HepG2 (cell line): Measurements from ENCODE around the gene HEXD. TPM values are rescaled to one million over a fixed set of nuclear protein-coding genes. Genes with fewer than 3 reads are reported as not detected.
A peak's percentile ranks its signal among the peaks of the same experiment; 100 is the strongest.

Experiments used
- AGO1 ChIP-seq: fragments of 200-400 bp; formaldehyde crosslinking; IDR thresholded peaks from 2 replicates; pipeline ENCODE4 v1.6.1; 2017; ENCODE audit warnings: mild to moderate bottlenecking, low read depth, low read length, moderate library complexity; ENCODE audit not compliant: poor library complexity, severe bottlenecking
- AKAP8 ChIP-seq: sonication (generic); formaldehyde crosslinking; IDR thresholded peaks from 2 replicates; pipeline ENCODE4 v1.5.1; 2020; ENCODE audit warnings: mild to moderate bottlenecking, missing genetic modification reagents
- CTCF ChIP-seq: sonication (generic); formaldehyde crosslinking; IDR thresholded peaks from 2 replicates; pipeline ENCODE4 v1.5.0; 2020; ENCODE audit warnings: mild to moderate bottlenecking, missing genetic modification reagents, moderate library complexity
- GABPB1 ChIP-seq: IDR thresholded peaks from 2 replicates; pipeline ENCODE4 v1.6.1; 2016; ENCODE audit warnings: mild to moderate bottlenecking, missing genetic modification reagents, moderate library complexity, missing compliant biosample characterization
- HNRNPH1 ChIP-seq: fragments of 200-400 bp; formaldehyde crosslinking; optimal IDR thresholded peaks from 2 replicates; pipeline ENCODE3; 2017; ENCODE audit warnings: mild to moderate bottlenecking, low read depth, low read length
- NONO ChIP-seq, 2 experiments: fragments of 450-650 bp in 1 of 2; sonication (generic) in 1 of 2; formaldehyde crosslinking in 1 of 2; IDR thresholded peaks in 1 of 2; conservative IDR thresholded peaks in 1 of 2; 2 replicates each; pipeline versions ENCODE4 v1.6.1 to v1.8.0; 2017 to 2022; ENCODE audit warnings: mild to moderate bottlenecking in 1 of 2, missing genetic modification reagents in 1 of 2, moderate library complexity in 1 of 2
- NPAS2 ChIP-seq: sonication (generic); formaldehyde crosslinking; IDR thresholded peaks from 2 replicates; pipeline ENCODE4 v1.8.0; 2022; ENCODE audit warnings: mild to moderate bottlenecking, missing genetic modification reagents, borderline replicate concordance
- TCF7L2 ChIP-seq: IDR thresholded peaks from 2 replicates; pipeline ENCODE4 v1.6.1; 2011; ENCODE audit warnings: mild to moderate bottlenecking, low read depth, low read length, moderate library complexity
- ZBTB20 ChIP-seq: sonication (generic); formaldehyde crosslinking; IDR thresholded peaks from 2 replicates; pipeline ENCODE4 v1.8.1; 2023; ENCODE audit warnings: missing genetic modification reagents, low read depth, mild to moderate bottlenecking, borderline replicate concordance
- ZBTB21 ChIP-seq: sonication (generic); formaldehyde crosslinking; IDR thresholded peaks from 2 replicates; pipeline ENCODE4 v1.4.0; 2020; ENCODE audit warnings: missing genetic modification reagents
- ZNF180 ChIP-seq: sonication (generic); formaldehyde crosslinking; IDR thresholded peaks from 2 replicates; pipeline ENCODE4 v1.4.0; 2020; ENCODE audit warnings: low read depth, missing genetic modification reagents, borderline replicate concordance
- ZNF549 ChIP-seq: sonication (generic); formaldehyde crosslinking; IDR thresholded peaks from 2 replicates; pipeline ENCODE4 v1.5.0; 2020; ENCODE audit warnings: missing genetic modification reagents
- ZNF567 ChIP-seq: sonication (generic); formaldehyde crosslinking; IDR thresholded peaks from 2 replicates; pipeline ENCODE4 v1.8.1; 2023; ENCODE audit warnings: mild to moderate bottlenecking, missing genetic modification reagents, borderline replicate concordance
- polyA plus RNA-seq, 8 experiments: library from polyadenylated mRNA; depleted of rRNA in 3 of 8; stranded (reverse) in 7 of 8; unstranded in 1 of 8; fragments of >200 nt; fragmentation: Illumina TruSeq in 4 of 8; extraction: Trizol in 4 of 8; gene quantifications; 2 replicates each; pipeline versions ENCODE4 v1.2.1 to v1.2.3, GENCODE V29; 2011 to 2016; ENCODE audit warnings: low read depth in 4 of 8, missing spikeins in 1 of 8, mixed read lengths in 1 of 8; ENCODE audit not compliant: insufficient read depth in 1 of 8
- total RNA-seq, 5 experiments: library from RNA; depleted of rRNA; stranded (reverse); fragments of >200 nt; fragmentation: Illumina TruSeq; extraction: Trizol; gene quantifications; 2 replicates each; pipeline ENCODE4 v1.2.3, GENCODE V29; 2016; ENCODE audit warnings: low read depth in 1 of 5
- TF ChIP-seq, protein P1 (sequence below): sonication (generic); formaldehyde crosslinking; IDR thresholded peaks from 2 replicates; pipeline ENCODE4 v1.5.0; 2020; ENCODE audit warnings: mild to moderate bottlenecking, missing genetic modification reagents, borderline replicate concordance
- TF ChIP-seq, protein P2 (sequence below): sonication (generic); formaldehyde crosslinking; IDR thresholded peaks from 2 replicates; pipeline ENCODE4 v1.9.0; 2021; ENCODE audit warnings: missing genetic modification reagents, borderline replicate concordance

Gene HEXD
- total and polyA plus RNA-seq, 2 of the 13 experiments (the other 11 are each of a cell fraction or from before 2014, with no cell fraction given): 22.3 to 41.8 TPM

GRCh38 chr17:82384730-82385481 lies 33.2 kb upstream of the HEXD start (continued):
- TF ChIP-seq, protein P1, sequence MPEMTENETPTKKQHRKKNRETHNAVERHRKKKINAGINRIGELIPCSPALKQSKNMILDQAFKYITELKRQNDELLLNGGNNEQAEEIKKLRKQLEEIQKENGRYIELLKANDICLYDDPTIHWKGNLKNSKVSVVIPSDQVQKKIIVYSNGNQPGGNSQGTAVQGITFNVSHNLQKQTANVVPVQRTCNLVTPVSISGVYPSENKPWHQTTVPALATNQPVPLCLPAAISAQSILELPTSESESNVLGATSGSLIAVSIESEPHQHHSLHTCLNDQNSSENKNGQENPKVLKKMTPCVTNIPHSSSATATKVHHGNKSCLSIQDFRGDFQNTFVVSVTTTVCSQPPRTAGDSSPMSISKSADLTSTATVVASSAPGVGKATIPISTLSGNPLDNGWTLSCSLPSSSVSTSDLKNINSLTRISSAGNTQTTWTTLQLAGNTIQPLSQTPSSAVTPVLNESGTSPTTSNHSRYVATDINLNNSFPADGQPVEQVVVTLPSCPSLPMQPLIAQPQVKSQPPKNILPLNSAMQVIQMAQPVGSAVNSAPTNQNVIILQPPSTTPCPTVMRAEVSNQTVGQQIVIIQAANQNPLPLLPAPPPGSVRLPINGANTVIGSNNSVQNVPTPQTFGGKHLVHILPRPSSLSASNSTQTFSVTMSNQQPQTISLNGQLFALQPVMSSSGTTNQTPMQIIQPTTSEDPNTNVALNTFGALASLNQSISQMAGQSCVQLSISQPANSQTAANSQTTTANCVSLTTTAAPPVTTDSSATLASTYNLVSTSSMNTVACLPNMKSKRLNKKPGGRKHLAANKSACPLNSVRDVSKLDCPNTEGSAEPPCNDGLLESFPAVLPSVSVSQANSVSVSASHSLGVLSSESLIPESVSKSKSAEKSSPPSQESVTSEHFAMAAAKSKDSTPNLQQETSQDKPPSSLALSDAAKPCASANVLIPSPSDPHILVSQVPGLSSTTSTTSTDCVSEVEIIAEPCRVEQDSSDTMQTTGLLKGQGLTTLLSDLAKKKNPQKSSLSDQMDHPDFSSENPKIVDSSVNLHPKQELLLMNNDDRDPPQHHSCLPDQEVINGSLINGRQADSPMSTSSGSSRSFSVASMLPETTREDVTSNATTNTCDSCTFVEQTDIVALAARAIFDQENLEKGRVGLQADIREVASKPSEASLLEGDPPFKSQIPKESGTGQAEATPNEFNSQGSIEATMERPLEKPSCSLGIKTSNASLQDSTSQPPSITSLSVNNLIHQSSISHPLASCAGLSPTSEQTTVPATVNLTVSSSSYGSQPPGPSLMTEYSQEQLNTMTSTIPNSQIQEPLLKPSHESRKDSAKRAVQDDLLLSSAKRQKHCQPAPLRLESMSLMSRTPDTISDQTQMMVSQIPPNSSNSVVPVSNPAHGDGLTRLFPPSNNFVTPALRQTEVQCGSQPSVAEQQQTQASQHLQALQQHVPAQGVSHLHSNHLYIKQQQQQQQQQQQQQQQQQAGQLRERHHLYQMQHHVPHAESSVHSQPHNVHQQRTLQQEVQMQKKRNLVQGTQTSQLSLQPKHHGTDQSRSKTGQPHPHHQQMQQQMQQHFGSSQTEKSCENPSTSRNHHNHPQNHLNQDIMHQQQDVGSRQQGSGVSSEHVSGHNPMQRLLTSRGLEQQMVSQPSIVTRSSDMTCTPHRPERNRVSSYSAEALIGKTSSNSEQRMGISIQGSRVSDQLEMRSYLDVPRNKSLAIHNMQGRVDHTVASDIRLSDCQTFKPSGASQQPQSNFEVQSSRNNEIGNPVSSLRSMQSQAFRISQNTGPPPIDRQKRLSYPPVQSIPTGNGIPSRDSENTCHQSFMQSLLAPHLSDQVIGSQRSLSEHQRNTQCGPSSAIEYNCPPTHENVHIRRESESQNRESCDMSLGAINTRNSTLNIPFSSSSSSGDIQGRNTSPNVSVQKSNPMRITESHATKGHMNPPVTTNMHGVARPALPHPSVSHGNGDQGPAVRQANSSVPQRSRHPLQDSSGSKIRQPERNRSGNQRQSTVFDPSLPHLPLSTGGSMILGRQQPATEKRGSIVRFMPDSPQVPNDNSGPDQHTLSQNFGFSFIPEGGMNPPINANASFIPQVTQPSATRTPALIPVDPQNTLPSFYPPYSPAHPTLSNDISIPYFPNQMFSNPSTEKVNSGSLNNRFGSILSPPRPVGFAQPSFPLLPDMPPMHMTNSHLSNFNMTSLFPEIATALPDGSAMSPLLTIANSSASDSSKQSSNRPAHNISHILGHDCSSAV: no peak
- TF ChIP-seq NPAS2 (no peak), ZNF549 (CRISPR knock-in tag) (no peak), AGO1 (no peak), ZNF567 (CRISPR knock-in tag) (no peak), AKAP8 (CRISPR knock-in tag) (peak; percentile 74; the same call in 1 of the 2 replicates), GABPB1 (CRISPR knock-in tag) (peak; percentile 59; the same call in 1 of the 2 replicates), ZNF180 (no peak), NONO (IDR thresholded peaks at IDR 0.05) (no peak), NONO (CRISPR knock-in tag; conservative IDR thresholded peaks at IDR 0.05) (peak; percentile 77; the same call in 1 of the 2 replicates), HNRNPH1 (no peak), TCF7L2 (no peak), ZBTB20 (CRISPR knock-in tag) (no peak), ZBTB21 (CRISPR knock-in tag) (no peak), CTCF (peak; percentile 74)
- TF ChIP-seq, protein P2, sequence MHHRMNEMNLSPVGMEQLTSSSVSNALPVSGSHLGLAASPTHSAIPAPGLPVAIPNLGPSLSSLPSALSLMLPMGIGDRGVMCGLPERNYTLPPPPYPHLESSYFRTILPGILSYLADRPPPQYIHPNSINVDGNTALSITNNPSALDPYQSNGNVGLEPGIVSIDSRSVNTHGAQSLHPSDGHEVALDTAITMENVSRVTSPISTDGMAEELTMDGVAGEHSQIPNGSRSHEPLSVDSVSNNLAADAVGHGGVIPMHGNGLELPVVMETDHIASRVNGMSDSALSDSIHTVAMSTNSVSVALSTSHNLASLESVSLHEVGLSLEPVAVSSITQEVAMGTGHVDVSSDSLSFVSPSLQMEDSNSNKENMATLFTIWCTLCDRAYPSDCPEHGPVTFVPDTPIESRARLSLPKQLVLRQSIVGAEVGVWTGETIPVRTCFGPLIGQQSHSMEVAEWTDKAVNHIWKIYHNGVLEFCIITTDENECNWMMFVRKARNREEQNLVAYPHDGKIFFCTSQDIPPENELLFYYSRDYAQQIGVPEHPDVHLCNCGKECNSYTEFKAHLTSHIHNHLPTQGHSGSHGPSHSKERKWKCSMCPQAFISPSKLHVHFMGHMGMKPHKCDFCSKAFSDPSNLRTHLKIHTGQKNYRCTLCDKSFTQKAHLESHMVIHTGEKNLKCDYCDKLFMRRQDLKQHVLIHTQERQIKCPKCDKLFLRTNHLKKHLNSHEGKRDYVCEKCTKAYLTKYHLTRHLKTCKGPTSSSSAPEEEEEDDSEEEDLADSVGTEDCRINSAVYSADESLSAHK (CRISPR knock-in tag): no peak
